ENCODE measurements around the gene PPARA.
"Not testable (repeated sequence)": the region's sequence is repeated elsewhere in the genome, so short reads cannot be mapped to it uniquely, and the experiment has no call there.

The PPARA gene

DNA sequence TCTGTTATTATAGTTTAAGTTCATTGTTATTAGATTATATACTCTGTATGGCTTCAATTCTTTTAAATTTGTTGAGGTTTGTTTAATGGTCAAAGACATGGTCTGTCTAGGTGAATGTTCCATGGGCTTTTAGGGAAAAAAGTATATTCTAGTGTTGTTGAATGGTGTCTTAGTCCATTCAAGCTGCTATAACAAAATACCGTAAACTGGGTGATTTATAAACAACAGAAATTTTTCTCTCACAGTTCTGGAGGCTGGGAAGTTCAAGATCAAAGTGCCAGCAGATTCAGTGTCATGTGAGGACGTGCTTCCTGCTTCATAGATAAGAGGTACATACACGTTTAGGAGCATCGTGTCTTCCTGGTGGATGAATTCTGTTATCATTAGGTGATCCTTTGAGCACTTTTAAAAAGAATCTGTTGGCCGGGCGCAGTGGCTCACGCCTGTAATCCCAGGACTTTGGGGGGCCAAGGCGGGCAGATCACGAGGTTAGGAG, 26.2 kb downstream of the PPARA start:
- no peak for DNase-seq

GRCh38 chr22:46178755-46179505, 28.6 kb downstream of the PPARA start:
- no peak for DNase-seq

GRCh38 chr22:46179748-46180147, 29.4 kb downstream of the PPARA start:
- DNase-seq: no peak

GRCh38 chr22:46180370-46181137, 30.2 kb downstream of the PPARA start:
- DNase-seq: no peak

DNA sequence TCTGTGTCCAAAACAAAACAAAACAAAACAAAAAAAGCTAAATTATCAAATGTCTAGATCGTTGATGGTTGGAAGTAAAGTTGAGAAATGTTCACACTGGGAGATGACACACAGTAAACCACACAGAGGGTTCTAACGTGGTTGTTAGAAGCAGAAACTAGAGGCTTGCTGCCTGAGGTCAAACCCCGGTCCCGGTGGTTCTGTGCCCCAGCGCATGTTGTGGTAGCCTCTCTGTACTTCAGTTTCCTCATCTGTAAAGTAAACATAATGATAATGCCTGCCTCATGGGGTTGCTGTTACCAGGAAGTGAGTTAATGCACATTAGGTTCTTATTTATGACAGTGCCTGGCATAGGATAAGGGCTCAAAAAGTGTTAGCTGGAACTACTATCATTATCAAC, 33.4 kb downstream of the PPARA start:
- no peak for DNase-seq

GRCh38 chr22:46185283-46185682, 35.0 kb downstream of the PPARA start:
- peak; percentile 5 for DNase-seq

DNA sequence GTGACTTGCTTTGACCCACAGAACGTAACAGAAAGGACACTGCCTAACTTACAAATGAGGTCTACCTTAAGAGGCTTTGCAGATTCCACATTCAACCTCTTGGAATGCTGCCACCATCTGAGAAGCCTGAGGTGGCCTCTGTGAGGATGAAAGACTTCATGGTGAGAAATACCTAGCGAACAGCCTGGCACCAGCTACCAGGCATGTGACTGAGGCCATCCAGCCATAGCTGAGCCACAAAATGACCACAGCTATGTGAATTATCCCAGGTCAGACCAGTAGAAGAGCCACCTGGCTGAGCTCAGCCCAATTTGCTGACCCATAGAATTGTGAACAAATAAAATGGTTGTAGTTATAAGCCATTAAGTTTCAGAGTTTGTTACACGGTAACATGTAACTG, 37.5 kb downstream of the PPARA start:
- DNase-seq: no peak

DNA sequence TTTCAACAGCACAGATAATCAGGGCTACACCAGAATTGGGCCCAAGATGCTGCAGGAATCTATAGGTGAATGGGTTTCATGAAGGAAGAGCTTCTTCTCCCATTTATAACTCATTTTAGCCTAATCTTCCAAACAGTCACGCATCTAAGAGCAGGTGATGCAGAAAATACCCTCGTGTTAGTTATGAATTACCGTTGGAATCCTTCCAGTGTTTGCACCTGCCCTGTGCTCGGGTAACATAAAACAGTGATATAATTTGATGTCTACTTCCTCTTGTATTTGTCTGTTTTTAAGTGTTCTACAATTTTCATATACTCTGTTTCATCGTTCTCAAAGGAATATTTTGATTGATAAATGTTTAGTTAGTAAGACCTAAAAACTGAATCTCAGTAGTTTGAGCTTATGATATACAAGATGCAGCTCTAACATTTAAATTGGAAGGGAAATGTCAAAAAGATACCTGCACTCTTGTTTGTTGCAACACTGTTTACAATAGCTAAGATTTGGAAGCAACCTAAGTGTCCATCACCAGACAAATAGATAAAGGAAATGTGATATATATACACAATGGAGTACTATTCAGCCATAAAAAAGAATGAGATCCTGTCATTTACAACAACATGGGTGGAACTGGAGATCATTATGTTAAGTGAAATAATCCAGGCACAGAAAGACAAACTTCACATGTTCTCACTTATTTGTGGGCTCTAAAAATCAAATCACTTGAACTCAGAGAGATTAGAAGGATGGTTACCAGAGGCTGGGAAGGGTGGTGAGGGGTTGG, 42.1 kb downstream of the PPARA start:
- no peak for DNase-seq

GRCh38 chr22:46193898-46194310, 43.6 kb downstream of the PPARA start:
- DNase-seq: no peak

- DNase-seq: no peak
Measured at GRCh38 chr22:46195487-46196165, 45.3 kb downstream of the PPARA start.

DNA sequence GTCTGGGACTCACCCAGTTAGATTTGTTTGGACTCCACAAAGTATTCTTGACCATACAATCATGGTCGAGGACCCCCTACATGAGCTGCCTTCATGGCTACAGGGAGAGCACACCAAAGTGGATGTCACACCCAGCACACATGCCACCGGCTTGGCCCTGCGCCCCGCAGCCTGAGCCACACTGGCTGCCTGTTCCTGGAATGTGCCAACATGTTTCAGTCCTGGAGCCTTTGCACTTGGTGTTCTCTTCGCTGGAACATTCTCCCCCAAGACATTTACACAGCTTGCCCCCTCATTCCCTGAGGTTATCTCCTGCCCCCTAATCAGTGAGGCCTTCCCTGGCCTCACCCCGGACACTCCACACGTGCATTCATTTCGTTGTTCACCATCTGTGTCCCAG, 46.0 kb downstream of the PPARA start:
- DNase-seq: no peak

GRCh38 chr22:46198274-46198673, 47.9 kb downstream of the PPARA start:
- no peak for DNase-seq

DNA sequence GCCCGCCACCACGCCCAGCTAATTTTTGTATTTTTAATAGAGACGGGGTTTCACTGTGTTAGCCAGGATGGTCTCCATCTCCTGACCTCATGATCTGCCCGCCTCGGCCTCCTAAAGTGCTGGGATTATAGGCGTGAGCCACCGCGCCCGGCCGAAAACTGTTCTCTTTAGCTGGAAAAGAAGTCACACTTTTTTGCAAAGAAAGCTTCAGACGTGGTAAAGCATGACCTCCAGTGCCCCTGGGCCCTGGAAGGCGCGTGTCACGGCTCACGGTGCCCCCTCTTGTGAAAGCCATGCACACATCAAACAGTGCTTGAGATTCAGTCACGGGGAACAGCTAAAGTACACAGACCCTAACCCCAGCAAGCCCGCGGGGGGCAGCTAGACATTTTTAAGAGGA, 48.5 kb downstream of the PPARA start:
- not testable (repeated sequence) for DNase-seq

- DNase-seq: no peak
Measured at GRCh38 chr22:46201059-46201757, 50.9 kb downstream of the PPARA start.

- DNase-seq: no peak
Measured at GRCh38 chr22:46202897-46203600, 52.7 kb downstream of the PPARA start.

DNA sequence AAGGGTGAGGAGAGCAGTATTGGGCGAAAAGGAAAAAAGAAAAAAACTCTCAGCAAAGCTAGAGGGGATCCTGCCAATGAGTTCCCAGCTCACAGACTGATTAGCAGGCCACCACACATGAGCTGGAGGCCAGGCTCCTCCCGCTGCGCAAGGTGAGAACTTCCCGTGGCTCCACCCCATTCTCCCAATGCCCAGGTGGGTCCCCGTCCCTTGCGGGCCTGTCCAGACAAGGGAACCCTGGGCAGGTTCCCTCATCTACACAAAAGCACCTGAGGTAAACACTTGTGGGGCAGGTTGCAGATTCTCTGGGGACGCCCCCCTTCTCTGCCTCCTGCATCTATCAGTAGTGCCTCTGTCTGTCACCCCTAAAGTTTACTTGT, 53.3 kb downstream of the PPARA start:
- no peak for DNase-seq

GRCh38 chr22:46209262-46209661, 58.9 kb downstream of the PPARA start:
- no peak for DNase-seq

DNA sequence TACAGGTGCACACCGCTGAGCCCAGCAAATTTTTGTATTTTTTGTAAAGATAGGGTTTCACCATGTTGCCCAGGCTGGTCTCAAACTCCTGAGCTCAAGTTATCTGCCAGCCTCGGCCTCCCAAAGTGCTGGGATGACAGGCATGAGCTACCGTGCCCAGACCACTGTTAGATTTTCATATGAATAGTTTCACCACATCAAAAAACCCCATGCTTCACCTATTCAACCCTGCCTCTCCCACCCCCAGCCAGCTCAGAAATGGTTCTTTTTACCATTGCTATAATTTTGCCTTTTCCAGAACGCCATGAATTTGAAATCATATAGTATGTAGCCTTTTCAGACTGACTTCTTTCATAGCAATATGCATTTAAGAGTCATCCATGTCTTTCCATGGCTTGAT, 61.9 kb downstream of the PPARA start:
- DNase-seq: no peak

GRCh38 chr22:46213052-46213451, 62.7 kb downstream of the PPARA start:
- peak; percentile 46 for DNase-seq

DNA sequence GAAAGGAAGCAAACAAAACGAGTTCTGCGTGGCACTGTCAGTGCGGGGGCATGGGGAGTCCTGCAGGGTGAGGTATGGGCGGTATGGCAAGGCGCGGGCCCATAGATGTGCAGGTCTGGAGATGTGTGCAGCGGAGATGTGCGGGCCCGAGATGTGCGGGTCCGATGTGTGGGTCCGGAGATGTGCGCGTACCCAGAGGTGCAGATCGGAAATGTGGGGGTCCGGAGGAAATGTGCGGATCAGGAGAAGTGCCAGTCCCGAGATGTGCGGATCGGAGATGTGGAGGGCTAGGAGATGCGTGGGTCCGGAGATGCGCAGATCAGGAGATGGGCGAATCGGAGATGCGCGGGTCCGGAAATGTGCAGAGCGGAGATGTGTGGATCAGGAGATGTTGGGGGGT, 63.8 kb downstream of the PPARA start:
- DNase-seq: no peak

DNA sequence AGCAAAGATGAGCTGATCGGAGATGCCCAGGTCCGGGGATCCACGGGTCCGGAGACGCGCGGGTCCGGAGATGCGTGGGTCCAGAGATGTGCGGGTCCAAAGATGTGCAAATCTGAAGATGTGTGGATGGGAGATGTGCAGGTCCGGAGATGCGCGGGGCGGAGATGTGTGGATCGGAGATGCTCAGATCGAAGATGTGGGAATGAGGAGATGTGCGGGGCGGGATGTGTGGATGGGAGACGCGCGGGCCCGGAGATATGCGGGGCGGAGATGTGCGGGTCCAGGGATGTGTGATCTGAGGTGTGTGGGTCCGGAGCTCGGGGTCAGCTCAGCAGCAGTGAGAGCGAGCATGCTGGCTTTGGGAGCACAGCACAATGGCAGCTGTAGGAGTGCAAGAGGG, 64.3 kb downstream of the PPARA start:
- no peak for DNase-seq

DNA sequence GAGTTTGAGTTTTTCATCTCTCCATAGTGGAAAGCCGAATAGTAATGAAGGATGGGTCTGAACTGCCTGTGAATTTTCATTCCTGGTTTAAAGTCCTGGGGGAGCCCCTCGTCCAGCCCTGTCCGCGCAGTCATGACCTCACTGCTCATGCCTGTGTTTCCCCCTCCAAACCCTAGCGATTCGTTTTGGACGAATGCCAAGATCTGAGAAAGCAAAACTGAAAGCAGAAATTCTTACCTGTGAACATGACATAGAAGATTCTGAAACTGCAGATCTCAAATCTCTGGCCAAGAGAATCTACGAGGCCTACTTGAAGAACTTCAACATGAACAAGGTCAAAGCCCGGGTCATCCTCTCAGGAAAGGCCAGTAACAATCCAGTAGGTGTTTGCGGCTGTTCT, 69.3 kb downstream of the PPARA start:
- no peak for DNase-seq
